Measurements from ENCODE around the gene PXDN.

DNA sequence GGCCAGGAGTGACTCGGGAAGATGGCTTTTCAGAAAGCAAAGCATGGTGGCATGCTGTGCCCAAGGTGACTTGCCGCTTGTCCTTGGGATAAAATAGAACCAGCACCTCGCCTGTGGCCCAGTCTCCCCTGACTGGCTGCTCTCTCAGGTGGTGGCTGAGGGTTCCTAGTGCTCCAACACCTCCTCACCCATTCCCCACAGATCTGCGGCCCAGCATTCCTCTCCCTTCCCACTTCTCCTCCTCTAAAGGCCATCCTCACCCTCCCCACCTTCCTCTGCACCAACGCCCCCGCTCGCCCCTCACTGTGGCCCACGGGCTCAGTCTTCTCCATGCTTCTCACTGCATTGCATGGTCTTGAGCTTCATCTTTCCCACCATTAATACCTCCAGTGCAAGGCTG, 132.4 kb downstream of the PXDN start:
- no peak for TF ChIP-seq ZC3H10 (CRISPR knock-in tag; IDR thresholded peaks at IDR 0.05)
- no peak for TF ChIP-seq TCF4 (CRISPR knock-in tag; IDR thresholded peaks at IDR 0.05; ENCODE audit: borderline replicate concordance)
